Fibroblast of peridontal ligament (primary cell): Measurements from ENCODE around the gene GALNT11.
"Not testable (repeated sequence)": the region's sequence is repeated elsewhere in the genome, so short reads cannot be mapped to it uniquely, and the experiment has no call there.

Experiments
- DNase-seq: peaks from one replicate; pipeline ENCODE4 v3.0.0-alpha.2; 2010; ENCODE audit errors: extremely low read depth

Gene GALNT11

DNA sequence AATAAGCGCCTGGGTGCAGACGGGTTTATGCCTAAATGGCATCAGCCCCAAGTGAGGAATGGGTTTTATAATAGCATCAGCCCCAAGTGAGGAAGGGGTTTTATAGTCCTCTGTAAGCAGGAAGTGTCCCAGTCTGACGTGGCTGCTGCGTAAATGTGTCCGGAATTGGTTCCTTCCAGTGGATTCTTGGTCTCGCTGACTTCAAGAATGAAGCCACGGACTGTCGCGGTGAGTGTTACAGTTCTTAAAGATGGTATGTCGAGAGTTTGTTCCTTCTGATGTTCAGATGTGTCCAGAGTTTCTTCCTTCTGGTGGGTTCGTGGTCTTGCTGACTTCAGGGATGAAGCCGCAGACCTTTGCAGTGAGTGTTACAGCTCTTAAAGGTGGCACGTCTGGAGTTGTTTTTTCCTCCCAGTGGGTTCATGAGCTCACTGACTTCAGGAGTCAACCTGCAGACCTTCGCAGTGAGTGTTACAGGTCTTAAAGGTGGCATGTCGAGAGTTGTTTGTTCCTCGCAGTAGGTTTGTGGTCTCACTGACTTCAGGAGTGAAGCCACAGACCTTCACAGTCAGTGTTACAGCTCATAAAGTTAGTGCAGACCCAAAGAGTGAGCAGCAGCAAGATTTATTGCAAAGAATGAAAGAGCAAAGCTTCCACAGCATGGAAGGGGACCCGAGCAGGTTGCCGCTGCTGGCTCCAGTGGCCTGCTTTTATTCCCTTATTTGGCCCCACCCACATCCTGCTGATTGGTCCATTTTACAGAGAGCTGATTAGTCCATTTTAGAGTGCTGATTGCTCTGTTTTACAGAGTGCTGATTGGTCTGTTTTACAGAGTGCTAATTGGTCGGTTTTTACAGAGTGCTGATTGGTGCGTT, 2.3 kb downstream of the GALNT11 start:
- DNase-seq: not testable (repeated sequence)

GRCh38 chr7:152030059-152030458, 4.6 kb downstream of the GALNT11 start:
- peak; percentile 14 for DNase-seq

GRCh38 chr7:152030639-152031038, 5.2 kb downstream of the GALNT11 start:
- not testable (repeated sequence) for DNase-seq

GRCh38 chr7:152035817-152036216, 10.3 kb downstream of the GALNT11 start:
- DNase-seq: no peak

DNA sequence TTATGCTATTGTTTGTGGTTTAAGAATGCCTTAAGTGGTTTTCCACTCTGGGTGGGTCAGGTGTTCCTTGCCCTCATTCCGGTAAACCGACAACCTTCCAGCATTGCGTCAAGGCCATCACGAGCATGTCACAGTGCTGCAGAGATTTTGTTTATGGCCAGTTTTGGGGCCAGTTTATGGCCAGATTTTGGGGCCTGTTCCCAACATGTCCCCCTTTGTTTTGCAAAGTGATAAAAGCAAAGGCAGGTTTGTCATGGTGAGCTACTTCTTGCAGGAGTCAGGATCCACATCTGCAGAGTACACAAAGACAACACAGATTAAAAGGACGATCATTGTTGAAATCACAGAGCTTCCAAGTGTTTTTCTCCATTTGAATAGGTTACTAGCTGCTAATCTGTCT, 12.9 kb downstream of the GALNT11 start:
- DNase-seq: not testable (repeated sequence)

DNA sequence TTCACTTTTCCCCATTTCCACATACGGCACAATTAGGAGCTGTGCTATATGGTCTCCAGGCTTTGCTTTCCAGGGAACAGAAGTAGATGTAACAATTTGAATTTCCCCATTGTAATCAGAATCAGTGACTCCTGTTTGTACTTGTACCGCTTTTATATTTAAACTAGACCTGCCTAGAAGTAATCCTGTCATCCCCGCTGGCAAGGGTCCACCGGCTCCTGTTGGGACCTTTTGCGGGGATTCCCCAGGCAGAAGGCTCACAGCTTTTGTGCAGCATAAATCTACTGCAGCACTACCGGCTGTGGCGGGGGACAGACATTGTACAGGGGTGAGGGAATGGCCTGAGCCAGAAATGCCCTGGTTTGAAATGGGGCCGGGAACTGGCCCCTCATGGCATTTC, 17.6 kb downstream of the GALNT11 start:
- DNase-seq: not testable (repeated sequence)

DNA sequence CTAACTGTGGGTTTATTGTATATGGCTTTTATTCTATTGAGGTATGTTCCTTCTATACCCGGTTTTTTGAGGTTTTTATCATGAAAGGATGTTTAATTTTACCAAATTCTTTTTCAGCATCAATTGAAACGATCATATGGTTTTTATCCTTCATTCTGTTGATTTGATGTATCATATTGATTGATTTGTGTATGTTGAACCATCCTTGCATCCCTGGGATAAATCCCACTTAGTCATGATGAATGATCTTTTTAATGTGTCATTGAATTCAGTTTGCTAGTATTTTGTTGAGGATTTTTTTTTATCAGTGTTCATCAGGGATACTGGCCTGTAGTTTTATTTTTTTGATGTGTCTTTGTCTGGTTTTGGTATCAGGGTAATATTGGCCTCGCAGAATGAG, 19.4 kb downstream of the GALNT11 start:
- DNase-seq: not testable (repeated sequence)

- DNase-seq: no peak
Observed at GRCh38 chr7:152046531-152046930, 21.1 kb downstream of the GALNT11 start.

GRCh38 chr7:152048051-152048450, 22.6 kb downstream of the GALNT11 start:
- DNase-seq: no peak

- peak; percentile 86 for DNase-seq
Observed at GRCh38 chr7:152050547-152050971, 25.1 kb downstream of the GALNT11 start.

GRCh38 chr7:152051968-152052367, 26.5 kb downstream of the GALNT11 start:
- DNase-seq: no peak

DNA sequence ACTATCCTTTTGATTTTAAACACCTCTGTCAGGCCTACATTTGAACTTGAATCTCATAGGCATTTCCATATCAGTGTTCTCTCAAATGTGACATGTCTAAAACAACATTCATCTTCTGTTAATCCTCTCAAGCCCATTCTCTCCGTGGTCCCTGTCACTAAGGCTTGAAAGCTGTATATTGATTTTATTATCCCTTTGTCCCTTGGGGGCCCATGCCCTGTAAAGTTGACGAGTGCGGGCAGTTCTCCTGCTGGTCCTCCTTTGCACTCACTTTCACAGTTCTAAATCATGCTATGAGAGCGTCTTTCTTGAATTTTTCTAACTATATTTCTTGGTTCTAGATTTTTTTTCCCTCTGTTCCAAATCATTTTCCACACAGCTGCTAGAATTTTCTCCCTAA, 27.3 kb downstream of the GALNT11 start:
- DNase-seq: no peak

- DNase-seq: peak; percentile 78
Observed at GRCh38 chr7:152054367-152055230, 29.1 kb downstream of the GALNT11 start.

DNA sequence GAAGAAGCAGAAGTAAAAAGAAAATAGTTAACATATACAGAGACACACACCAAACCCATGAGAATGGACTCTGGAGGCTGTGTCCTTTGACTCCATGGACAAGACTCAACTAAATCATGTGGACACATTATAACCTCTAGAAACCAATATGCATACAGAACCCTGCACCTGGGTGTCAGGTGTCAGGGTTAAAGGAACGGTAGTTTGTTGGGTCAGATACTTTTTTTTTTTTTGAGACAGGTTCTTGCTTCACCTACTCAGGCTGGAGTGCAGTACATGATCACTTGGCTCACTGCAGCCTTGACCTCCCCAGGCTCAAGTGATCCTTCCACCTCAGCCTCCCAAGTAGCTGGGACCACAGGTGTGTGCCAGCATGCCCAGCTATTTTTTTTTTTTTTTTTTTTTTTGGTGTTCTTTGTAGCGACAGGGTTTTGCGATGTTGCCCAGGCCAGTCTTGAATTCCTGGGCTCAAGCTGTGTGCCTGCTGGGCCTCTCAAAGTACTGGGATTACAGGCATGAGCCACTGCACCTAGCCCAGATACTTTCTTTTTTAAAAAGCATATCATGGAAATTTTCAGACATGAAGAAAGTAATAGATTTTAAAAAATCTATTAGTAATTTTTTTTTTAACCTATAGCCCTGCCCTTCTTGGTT, 31.3 kb downstream of the GALNT11 start:
- no peak for DNase-seq

- no peak for DNase-seq
Observed at GRCh38 chr7:152059311-152059710, 33.8 kb downstream of the GALNT11 start.

GRCh38 chr7:152061086-152061485, 35.6 kb downstream of the GALNT11 start:
- DNase-seq: not testable (repeated sequence)

- not testable (repeated sequence) for DNase-seq
Observed at GRCh38 chr7:152063192-152063591, 37.7 kb downstream of the GALNT11 start.

GRCh38 chr7:152063821-152064220, 38.3 kb downstream of the GALNT11 start:
- not testable (repeated sequence) for DNase-seq

DNA sequence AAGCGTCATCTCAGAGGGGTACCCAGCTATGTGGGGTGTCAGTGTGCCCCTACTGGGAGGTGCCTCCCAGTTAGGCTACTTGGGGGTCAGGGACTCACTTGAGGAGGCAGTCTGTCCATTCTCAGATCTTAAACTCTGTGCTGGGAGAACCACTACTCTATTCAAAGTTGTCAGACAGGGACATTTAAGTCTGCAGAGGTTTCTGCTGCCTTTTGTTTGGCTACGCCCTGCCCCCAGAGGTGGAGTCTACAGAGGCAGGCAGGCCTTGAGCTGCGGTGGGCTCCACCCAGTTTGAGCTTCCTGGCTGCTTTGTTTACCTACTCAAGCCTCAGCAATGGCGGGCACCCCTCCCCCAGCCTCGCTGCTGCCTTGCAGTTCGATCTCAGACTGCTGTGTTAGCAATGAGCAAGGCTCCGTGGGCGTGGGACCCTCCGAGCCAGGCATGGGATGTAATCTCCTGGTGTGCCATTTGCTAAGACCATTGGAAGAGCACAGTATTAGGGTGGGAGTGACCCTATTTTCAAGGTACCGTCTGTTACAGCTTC, 40.4 kb downstream of the GALNT11 start:
- DNase-seq: not testable (repeated sequence)

GRCh38 chr7:152072421-152072820, 46.9 kb downstream of the GALNT11 start:
- DNase-seq: no peak

GRCh38 chr7:152073352-152073751, 47.9 kb downstream of the GALNT11 start:
- DNase-seq: no peak

DNA sequence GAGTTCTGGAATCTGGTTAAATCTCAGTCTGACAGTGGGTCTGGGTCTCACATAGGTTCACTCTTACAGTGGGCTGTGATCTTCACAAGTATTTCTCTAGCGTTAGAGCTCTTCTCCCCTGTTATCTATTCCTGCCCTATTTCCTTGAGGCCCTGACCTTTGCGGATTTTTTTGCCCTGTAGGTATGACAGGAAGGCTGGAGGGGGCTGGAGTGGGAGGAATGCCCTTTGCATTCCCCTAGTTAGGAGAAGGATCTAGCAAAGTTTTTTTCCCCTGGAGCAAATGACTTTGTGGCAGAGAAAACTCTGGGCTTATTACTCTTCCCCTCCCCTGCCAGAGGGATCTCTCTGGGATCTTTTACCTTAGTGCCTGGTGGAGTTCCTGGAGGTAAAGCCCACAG, 49.2 kb downstream of the GALNT11 start:
- no peak for DNase-seq
